Inflammatory macrophage treated with lipopolysaccharide for 1 hour (primary cell): ENCODE measurements around the gene AKAP17A.
"Not testable (repeated sequence)": the region's sequence is repeated elsewhere in the genome, so short reads cannot be mapped to it uniquely, and the experiment has no call there.

Source experiments
- DNase-seq, 2 donors: peaks; one replicate each; pipeline ENCODE4 v3.0.0-alpha.2; 2020 to 2022

AKAP17A gene

GRCh38 chrX:1606496-1606895 lies 15.1 kb downstream of the AKAP17A start:
- no peak for DNase-seq

GRCh38 chrX:1609311-1609710 lies 17.9 kb downstream of the AKAP17A start:
- DNase-seq, result no peak

DNA sequence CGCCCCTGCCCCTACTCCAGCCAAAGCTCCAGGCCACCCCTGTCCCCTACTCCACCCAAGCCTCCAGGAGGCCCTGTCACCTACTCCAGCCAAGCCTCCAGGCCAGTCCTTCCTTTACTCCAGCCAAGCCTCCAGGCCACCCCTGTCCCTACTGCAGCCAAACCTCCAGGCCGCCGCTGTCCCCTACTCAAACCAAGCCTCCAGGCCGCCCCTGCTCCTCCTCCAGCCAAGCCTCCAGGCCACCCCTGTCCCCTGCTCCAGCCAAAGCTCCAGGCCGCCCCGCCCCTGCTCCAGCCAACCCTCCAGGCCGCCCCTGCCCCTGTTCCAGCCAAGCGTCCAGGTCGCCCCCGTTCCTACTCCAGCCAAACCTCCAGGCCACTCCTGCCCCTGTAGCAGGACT lies 18.4 kb downstream of the AKAP17A start:
- DNase-seq, result no peak

GRCh38 chrX:1610166-1610565 lies 18.8 kb downstream of the AKAP17A start:
- DNase-seq, result no peak

- DNase-seq, result no peak
Measured at GRCh38 chrX:1610736-1611135, 19.3 kb downstream of the AKAP17A start.

GRCh38 chrX:1612641-1613286 lies 21.4 kb downstream of the AKAP17A start:
- DNase-seq, result no peak

DNA sequence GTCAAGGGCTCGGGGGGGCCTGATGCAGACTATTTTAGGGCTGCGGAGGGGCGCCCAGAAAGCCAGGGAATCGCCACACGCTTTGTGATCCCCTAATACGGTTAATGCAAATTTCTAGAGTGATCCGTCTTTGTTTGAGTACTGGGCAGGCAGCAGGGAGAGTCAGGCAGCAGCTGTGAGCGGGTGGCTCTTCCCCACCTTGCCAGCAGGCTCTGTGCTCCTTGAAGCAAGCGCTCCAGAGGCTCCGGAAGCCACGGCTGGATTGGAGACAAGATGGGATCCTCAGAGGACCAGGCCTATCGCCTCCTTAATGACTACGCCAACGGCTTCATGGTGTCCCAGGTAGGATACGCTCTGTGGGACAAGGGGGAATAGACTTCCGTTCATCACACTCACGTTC lies 23.5 kb downstream of the AKAP17A start, which contains the start of gene ASMT:
Gene ASMT, plus strand, starts transcription at position 133 of the 400 bp plus-strand sequence. Its CDS starts 141 bp downstream, at position 274.
- no peak for DNase-seq

DNA sequence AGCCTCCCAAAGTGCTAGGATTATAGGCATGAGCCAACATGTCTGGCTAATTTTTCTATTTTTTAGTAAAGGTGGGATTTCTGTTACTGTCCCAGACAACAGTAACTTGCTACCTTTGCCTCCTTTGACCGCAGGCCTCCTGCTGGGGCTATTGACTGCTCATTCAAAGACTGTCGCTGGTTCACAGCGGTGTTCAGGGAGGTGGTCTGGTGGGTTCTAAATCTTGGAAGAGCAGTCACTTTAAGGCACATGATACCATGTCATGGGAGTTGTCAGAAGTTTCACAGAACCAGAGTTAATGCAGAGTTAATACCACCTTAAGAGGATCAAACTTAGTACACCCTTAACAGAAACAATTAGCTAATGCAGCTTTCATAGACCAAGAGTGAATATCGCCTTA lies 27.3 kb downstream of the AKAP17A start:
- no peak for DNase-seq

DNA sequence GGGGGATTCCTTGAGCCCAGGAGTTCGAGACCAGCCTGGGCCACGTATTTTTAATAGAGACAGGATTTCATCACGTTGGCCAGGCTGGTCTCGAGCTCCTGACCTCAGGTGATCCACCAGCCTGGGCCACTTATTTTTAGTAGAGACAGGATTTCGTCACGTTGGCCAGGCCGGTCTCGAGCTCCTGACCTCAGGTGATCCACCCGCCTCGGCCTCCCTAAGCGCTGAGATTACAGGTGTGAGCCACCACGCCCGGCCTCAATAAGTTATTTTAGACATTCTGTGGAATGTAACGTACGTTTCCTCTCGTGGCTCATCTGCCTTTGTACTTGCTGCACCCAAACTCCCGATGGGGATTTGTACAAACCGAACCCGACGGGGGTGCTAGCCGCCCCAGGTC lies 32.3 kb downstream of the AKAP17A start:
- no peak for DNase-seq

DNA sequence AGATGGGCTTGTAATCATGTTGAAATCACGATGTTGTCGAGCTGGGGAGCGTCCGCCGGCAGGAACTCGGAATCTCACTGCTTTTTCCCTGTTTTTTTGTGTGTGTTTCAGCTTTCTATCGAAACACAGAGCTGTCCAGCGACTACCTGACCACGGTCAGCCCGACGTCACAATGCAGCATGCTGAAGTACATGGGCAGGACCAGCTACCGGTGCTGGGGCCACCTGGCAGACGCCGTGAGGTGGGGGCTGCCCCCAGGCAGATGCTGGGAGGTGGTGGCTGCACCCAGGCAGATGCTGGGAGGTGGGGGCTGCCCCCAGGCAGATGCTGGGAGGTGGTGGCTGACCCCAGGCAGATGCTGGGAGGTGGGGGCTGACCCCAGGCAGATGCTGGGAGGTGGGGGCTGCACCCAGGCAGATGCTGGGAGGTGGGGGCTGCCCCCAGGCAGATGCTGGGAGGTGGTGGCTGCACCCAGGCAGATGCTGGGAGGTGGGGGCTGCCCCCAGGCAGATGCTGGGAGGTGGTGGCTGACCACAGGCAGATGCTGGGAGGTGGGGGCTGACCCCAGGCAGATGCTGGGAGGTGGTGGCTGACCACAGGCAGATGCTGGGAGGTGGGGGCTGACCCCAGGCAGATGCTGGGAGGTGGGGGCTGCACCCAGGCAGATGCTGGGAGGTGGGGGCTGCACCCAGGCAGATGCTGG lies 32.9 kb downstream of the AKAP17A start:
- DNase-seq, result not testable (repeated sequence)

DNA sequence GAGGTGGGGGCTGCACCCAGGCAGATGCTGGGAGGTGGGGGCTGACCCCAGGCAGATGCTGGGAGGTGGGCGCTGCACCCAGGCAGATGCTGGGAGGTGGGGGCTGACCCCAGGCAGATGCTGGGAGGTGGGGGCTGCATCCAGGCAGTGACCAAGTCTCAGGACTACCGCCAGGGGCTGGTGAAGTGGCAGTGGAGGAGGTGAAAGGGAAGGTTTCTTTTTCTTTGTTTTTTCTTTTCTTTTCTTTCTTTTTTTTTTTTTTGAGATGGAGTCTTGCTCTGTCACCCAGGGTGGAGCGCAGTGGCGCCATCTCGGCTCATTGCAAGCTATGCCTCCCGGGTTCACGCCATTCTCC lies 33.4 kb downstream of the AKAP17A start:
- DNase-seq, result not testable (repeated sequence)

DNA sequence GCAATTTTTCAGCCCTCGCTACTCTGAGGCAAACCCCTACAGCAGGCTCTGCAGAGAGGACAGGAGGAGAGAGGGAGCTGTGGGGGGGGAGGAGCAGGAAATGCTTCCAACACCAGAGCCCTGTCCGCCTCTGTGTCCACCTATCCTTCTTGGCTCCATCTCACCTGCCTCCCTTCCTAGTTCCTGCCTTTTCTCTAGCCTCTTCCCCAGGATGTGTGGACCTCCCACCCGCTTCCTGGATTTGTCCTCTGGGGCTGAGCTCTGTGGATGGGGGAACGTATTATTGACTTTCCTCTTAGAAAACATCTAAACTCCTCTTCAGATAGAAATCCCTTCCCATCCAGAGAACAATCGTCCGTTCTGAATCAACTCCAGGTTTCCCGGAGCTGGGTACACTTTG lies 37.8 kb downstream of the AKAP17A start:
- DNase-seq, result no peak

DNA sequence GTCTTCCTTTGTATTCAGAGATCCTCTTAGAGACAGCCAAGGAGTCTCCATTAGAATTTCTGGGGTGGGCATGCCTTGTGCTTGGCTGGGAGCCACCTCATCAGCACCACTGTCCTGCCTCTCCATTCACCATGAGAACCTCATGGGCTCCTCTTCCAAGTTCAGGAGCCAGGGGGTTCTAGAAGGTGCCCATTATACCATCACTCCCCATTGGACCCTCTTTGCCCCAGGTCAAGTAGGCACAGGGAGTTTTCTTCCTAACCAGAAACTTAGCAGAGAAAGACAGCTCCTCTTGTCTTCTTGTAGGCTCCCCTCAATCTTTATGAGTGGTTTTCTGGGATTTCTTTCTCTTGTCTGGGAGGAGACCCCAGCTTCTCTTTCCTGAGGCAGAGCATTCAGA lies 54.6 kb downstream of the AKAP17A start:
- no peak for DNase-seq

DNA sequence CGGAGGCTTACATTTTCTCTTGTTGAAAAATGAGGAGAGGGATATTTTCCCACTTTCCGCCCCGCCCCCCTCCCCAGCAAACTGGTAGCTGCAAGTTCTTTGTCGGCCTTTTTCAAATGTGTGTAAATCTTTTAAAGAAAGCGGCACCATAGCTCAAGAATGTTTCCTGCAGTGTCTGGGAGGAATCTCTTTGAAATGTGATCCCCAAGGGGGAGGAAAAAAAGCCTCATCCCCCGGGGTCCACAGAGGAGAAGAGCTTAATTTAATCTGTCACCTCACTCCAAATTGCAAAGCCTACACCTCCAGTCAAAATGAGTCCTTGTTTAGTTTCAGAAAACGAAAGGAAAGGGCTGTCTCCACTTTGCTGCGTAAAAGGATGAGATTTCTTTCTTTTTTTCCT lies 58.2 kb downstream of the AKAP17A start:
- DNase-seq, result no peak
